AG09309 (cell line): ENCODE data around the gene KIR3DL3.
"Not testable (repeated sequence)": the region's sequence is repeated elsewhere in the genome, so short reads cannot be mapped to it uniquely, and the experiment has no call there.

Experiments
- DNase-seq: peaks from one replicate; pipeline ENCODE4 v3.0.0-alpha.2; 2010; ENCODE audit warnings: low read depth
- H3K4me3 ChIP-seq: 2 replicates; pipeline ENCODE4 v1.5.1; 2011; ENCODE audit warnings: mild to moderate bottlenecking, low read depth, low read length, moderate library complexity; ENCODE audit not compliant: control insufficient read depth
- CTCF ChIP-seq: IDR thresholded peaks from 2 replicates; pipeline ENCODE4 v1.5.1; 2011; ENCODE audit warnings: mild to moderate bottlenecking, low read depth, low read length, inconsistent platforms; ENCODE audit not compliant: insufficient read depth, control insufficient read depth; ENCODE audit errors: missing control alignments

KIR3DL3 gene

GRCh38 chr19:54729416-54730188 lies 5.4 kb downstream of the KIR3DL3 start:
- no peak for TF ChIP-seq CTCF
- H3K4me3 ChIP-seq = no peak overlapping the region
- no peak for DNase-seq

- no peak overlapping the region for H3K4me3 ChIP-seq
- no peak for TF ChIP-seq CTCF
- DNase-seq = no peak
These were observed 6.9 kb downstream of the KIR3DL3 start for GRCh38 chr19:54731191-54731590.

GRCh38 chr19:54738306-54738705 lies 14.1 kb downstream of the KIR3DL3 start, which contains the start of gene KIR2DL3:
Gene KIR2DL3 (plus strand): TSS chr19:54738513. CDS start chr19:54738546, 33 bp downstream.
- not testable (repeated sequence) for H3K4me3 ChIP-seq, DNase-seq

- no peak overlapping the region for H3K4me3 ChIP-seq
- no peak for TF ChIP-seq CTCF
- DNase-seq = no peak
These were observed 14.5 kb downstream of the KIR3DL3 start for GRCh38 chr19:54738715-54739114.

- no peak overlapping the region for H3K4me3 ChIP-seq
- TF ChIP-seq CTCF = no peak
- DNase-seq = no peak
These were observed 15.6 kb downstream of the KIR3DL3 start for GRCh38 chr19:54739587-54740497.

GRCh38 chr19:54741950-54742349 lies 17.7 kb downstream of the KIR3DL3 start:
- DNase-seq = not testable (repeated sequence)

GRCh38 chr19:54744080-54744479 lies 19.8 kb downstream of the KIR3DL3 start:
- not testable (repeated sequence) for DNase-seq, H3K4me3 ChIP-seq

More at GRCh38 chr19:54741950-54742349, 17.7 kb downstream of the KIR3DL3 start:
- H3K4me3 ChIP-seq = not testable (repeated sequence)

GRCh38 chr19:54747614-54748322 lies 23.5 kb downstream of the KIR3DL3 start:
- H3K4me3 ChIP-seq, DNase-seq: not testable (repeated sequence)

- not testable (repeated sequence) for DNase-seq, H3K4me3 ChIP-seq
These were observed 26.0 kb downstream of the KIR3DL3 start for GRCh38 chr19:54750276-54750675.

- not testable (repeated sequence) for H3K4me3 ChIP-seq
These were observed 32.2 kb downstream of the KIR3DL3 start for GRCh38 chr19:54756204-54757110.

GRCh38 chr19:54758577-54758976 lies 34.3 kb downstream of the KIR3DL3 start:
- H3K4me3 ChIP-seq, DNase-seq: not testable (repeated sequence)

More at GRCh38 chr19:54756204-54757110, 32.2 kb downstream of the KIR3DL3 start:
- not testable (repeated sequence) for DNase-seq
